GM23338 (cell line): ENCODE data around the gene MYO18B. TPM values are rescaled to one million over a fixed set of nuclear protein-coding genes. Genes with fewer than 3 reads are reported as not detected.

Experiments used
- ATAC-seq: fragments of 200-7000 bp; cut with Tn5 transposase; 3 replicates; pipeline ENCODE4 v1.9.1; 2020
- DNase-seq: peaks from one replicate; pipeline ENCODE4 v3.0.0-alpha.2; 2015; ENCODE audit warnings: low spot score
- H2AFZ ChIP-seq: fragments of 200-600 bp; sonication (generic); 2 replicates; pipeline ENCODE4 v1.8.0; 2016; ENCODE audit warnings: antibody characterized with exemption, mild to moderate bottlenecking, moderate library complexity
- H3F3A ChIP-seq: fragments of 200-600 bp; sonication (generic); replicated peaks from 2 replicates; pipeline ENCODE4 v1.8.0; 2017; ENCODE audit warnings: antibody characterized with exemption, mixed run types, low read depth
- H3K27ac ChIP-seq: fragments of 200-600 bp; sonication (generic); 2 replicates; pipeline ENCODE4 v1.6.1; 2016; ENCODE audit warnings: low read depth
- H3K27me3 ChIP-seq: fragments of 200-600 bp; sonication (generic); 2 replicates; pipeline ENCODE4 v1.8.0; 2016; ENCODE audit warnings: mild to moderate bottlenecking, mixed run types, moderate library complexity; ENCODE audit not compliant: insufficient read depth
- H3K36me3 ChIP-seq: fragments of 200-600 bp; sonication (generic); 2 replicates; pipeline ENCODE4 v1.8.0; 2016; ENCODE audit warnings: mild to moderate bottlenecking; ENCODE audit not compliant: insufficient read depth
- H3K4me1 ChIP-seq: fragments of 200-600 bp; sonication (generic); 2 replicates; pipeline ENCODE4 v1.8.0; 2016; ENCODE audit warnings: mild to moderate bottlenecking, moderate library complexity; ENCODE audit not compliant: insufficient read depth
- H3K4me2 ChIP-seq: fragments of 200-600 bp; sonication (generic); 2 replicates; pipeline ENCODE4 v1.7.1; 2017; ENCODE audit warnings: mixed run types
- H3K4me3 ChIP-seq: fragments of 200-600 bp; sonication (generic); 2 replicates; pipeline ENCODE4 v1.6.1; 2016; ENCODE audit warnings: mixed run types
- H3K79me2 ChIP-seq: fragments of 200-600 bp; sonication (generic); replicated peaks from 2 replicates; pipeline ENCODE4 v1.8.0; 2017; ENCODE audit warnings: mild to moderate bottlenecking; ENCODE audit not compliant: insufficient read depth
- H3K9me2 ChIP-seq: fragments of 200-600 bp; sonication (generic); 2 replicates; pipeline ENCODE4 v1.8.0; 2017; ENCODE audit not compliant: insufficient read depth
- H4K20me1 ChIP-seq: fragments of 200-600 bp; sonication (generic); replicated peaks from 2 replicates; pipeline ENCODE4 v1.8.0; 2017; ENCODE audit warnings: mild to moderate bottlenecking; ENCODE audit not compliant: insufficient read depth
- H3K27ac Mint-ChIP-seq: 2 replicates; pipeline ENCODE4 v1.8.0; 2020; ENCODE audit warnings: inconsistent platforms, mild to moderate bottlenecking, moderate library complexity, mixed read lengths
- H3K27me3 Mint-ChIP-seq: 3 replicates; pipeline ENCODE4 v1.8.0; 2022; ENCODE audit warnings: low read depth, mild to moderate bottlenecking, moderate library complexity, mixed read lengths, inconsistent platforms; ENCODE audit not compliant: insufficient read depth, poor library complexity
- H3K36me3 Mint-ChIP-seq: 3 replicates; pipeline ENCODE4 v1.8.0; 2021; ENCODE audit warnings: low read depth, mild to moderate bottlenecking, inconsistent platforms, moderate library complexity, mixed read lengths
- H3K4me1 Mint-ChIP-seq: 3 replicates; pipeline ENCODE4 v1.8.0; 2020; ENCODE audit warnings: mild to moderate bottlenecking, inconsistent platforms, mixed read lengths
- H3K4me3 Mint-ChIP-seq: 3 replicates; pipeline ENCODE4 v1.8.0; 2021; ENCODE audit warnings: moderate library complexity, mild to moderate bottlenecking, inconsistent platforms, mixed read lengths
- H3K9me3 Mint-ChIP-seq: 3 replicates; pipeline ENCODE4 v1.8.0; 2020; ENCODE audit warnings: moderate library complexity, mild to moderate bottlenecking, inconsistent platforms, mixed read lengths
- EZH2 ChIP-seq: fragments of 200-600 bp; sonication (generic); IDR thresholded peaks from one replicate; pipeline ENCODE4 v1.8.0; 2017; ENCODE audit warnings: antibody characterized with exemption, mild to moderate bottlenecking, low read depth; ENCODE audit not compliant: unreplicated experiment
- JUNB ChIP-seq: IDR thresholded peaks from one replicate; pipeline ENCODE4 v1.6.1; 2016; ENCODE audit warnings: antibody characterized with exemption; ENCODE audit not compliant: unreplicated experiment
- NANOG ChIP-seq: IDR thresholded peaks from 2 replicates; pipeline ENCODE4 v1.6.1; 2016; ENCODE audit warnings: antibody characterized with exemption, borderline replicate concordance
- POLR2AphosphoS5 ChIP-seq: IDR thresholded peaks from 2 replicates; pipeline ENCODE4 v1.6.1; 2016; ENCODE audit warnings: antibody characterized with exemption, low read depth
- REST ChIP-seq: IDR thresholded peaks from one replicate; pipeline ENCODE4 v1.6.1; 2018; ENCODE audit warnings: antibody characterized with exemption; ENCODE audit not compliant: unreplicated experiment
- STAT1 ChIP-seq: IDR thresholded peaks from one replicate; pipeline ENCODE4 v1.6.1; 2016; ENCODE audit warnings: antibody characterized with exemption; ENCODE audit not compliant: unreplicated experiment
- ZNF114 ChIP-seq: fragments of 250-450 bp; sonication (Bioruptor Pico); IDR thresholded peaks from 2 replicates; pipeline ENCODE4 v1.5.0; 2020; ENCODE audit warnings: mild to moderate bottlenecking, moderate library complexity
- ZNF462 ChIP-seq: fragments of 250-450 bp; sonication (Bioruptor Pico); IDR thresholded peaks from 2 replicates; pipeline ENCODE4 v1.5.0; 2020; ENCODE audit warnings: mild to moderate bottlenecking, moderate library complexity
- polyA plus RNA-seq: library from polyadenylated mRNA; unstranded; fragments of >200 nt; fragmentation: Nextera tagmentation; extraction: Ambion mirVana; gene quantifications from 2 replicates; pipeline ENCODE4 v1.2.1, GENCODE V29; 2016
- total RNA-seq: library from RNA; depleted of rRNA; stranded (reverse); fragments of >200 nt; shearing (Covaris generic); gene quantifications from 2 replicates; pipeline ENCODE4 v1.2.3, GENCODE V29; 2014
- TF ChIP-seq, protein P1 (sequence below): IDR thresholded peaks from 2 replicates; pipeline ENCODE4 v1.6.1; 2016; ENCODE audit warnings: antibody characterized with exemption

The MYO18B gene
- total and polyA plus RNA-seq, 2 experiments from 2014 or later = 0.36 to 0.45 TPM

GRCh38 chr22:25824828-25825423 lies 82.9 kb downstream of the MYO18B start:
- Histone ChIP-seq H3K79me2 (no peaks in the 10 kb centered on the region), H4K20me1 (no peaks in the 10 kb centered on the region), H3K4me3 (no peak overlapping the region), H3K27me3 (no peaks in the 10 kb centered on the region), H3K4me1 (no peaks in the 10 kb centered on the region), H3K9me2 (0 out of 2 replicates have a peak, but pooled peaks cover 4% of the 10 kb centered on the region), H3K4me2 (no peak overlapping the region), H3K27ac (no peak overlapping the region), H3F3A (no peaks in the 10 kb centered on the region), H3K36me3 (no peaks in the 10 kb centered on the region), H2AFZ (no peak overlapping the region)
- TF ChIP-seq, protein P1, sequence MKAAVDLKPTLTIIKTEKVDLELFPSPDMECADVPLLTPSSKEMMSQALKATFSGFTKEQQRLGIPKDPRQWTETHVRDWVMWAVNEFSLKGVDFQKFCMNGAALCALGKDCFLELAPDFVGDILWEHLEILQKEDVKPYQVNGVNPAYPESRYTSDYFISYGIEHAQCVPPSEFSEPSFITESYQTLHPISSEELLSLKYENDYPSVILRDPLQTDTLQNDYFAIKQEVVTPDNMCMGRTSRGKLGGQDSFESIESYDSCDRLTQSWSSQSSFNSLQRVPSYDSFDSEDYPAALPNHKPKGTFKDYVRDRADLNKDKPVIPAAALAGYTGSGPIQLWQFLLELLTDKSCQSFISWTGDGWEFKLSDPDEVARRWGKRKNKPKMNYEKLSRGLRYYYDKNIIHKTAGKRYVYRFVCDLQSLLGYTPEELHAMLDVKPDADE = no peak
- no peak for TF ChIP-seq NANOG
- no peak for TF ChIP-seq JUNB
- no peak for TF ChIP-seq STAT1
- no peak for TF ChIP-seq ZNF462 (CRISPR knock-in tag)
- TF ChIP-seq ZNF114 = no peak
- no peak for TF ChIP-seq REST
- no peak for TF ChIP-seq EZH2
- no peak for TF ChIP-seq POLR2AphosphoS5
- ATAC-seq (no peak), DNase-seq (peak; percentile 20)
- Mint-ChIP-seq H3K4me3 (no peak overlapping the region), H3K36me3 (peaks cover 5% of the 10 kb centered on the region; the same call in 1 of the 3 replicates), H3K4me1 (no peaks in the 10 kb centered on the region), H3K27ac (no peak overlapping the region), H3K27me3 (peaks cover 8% of the 10 kb centered on the region), H3K9me3 (peaks cover 23% of the 10 kb centered on the region)
